Activated T-helper 2 cell treated with anti-CD3 and anti-CD28 coated beads, Interferon-gamma antibody, Interleukin-2, Interleukin-4, amounts not matched to agents 10 μg/mL and 5 μg/mL and 100 μg/mL, durations not matched to agents 14 hours and 24 hours and 36 hours (primary cell): ENCODE results near the gene GSG1L. TPM values are rescaled to one million over a fixed set of nuclear protein-coding genes. Genes with fewer than 3 reads are reported as not detected.

ENCODE experiments used
- DNase-seq: peaks from one replicate; pipeline ENCODE4 v3.0.0; 2021; ENCODE audit warnings: low spot score
- H3K27ac Mint-ChIP-seq: one replicate; pipeline ENCODE4 v1.8.0; 2021; ENCODE audit warnings: mixed read lengths
- H3K27me3 Mint-ChIP-seq: one replicate; pipeline ENCODE4 v1.8.0; 2021; ENCODE audit warnings: low read depth, mixed read lengths
- H3K36me3 Mint-ChIP-seq: one replicate; pipeline ENCODE4 v1.8.0; 2021; ENCODE audit warnings: low read depth, mixed read lengths
- H3K4me1 Mint-ChIP-seq: one replicate; pipeline ENCODE4 v1.8.0; 2021; ENCODE audit warnings: low read depth, mixed read lengths
- H3K4me3 Mint-ChIP-seq: one replicate; pipeline ENCODE4 v1.8.0; 2021; ENCODE audit warnings: low read depth, mild to moderate bottlenecking, moderate library complexity, mixed read lengths
- H3K9me3 Mint-ChIP-seq: one replicate; pipeline ENCODE4 v1.8.0; 2021; ENCODE audit warnings: mixed read lengths
- intact Hi-C: fragments of 100-400 bp; cut with micrococcal nuclease; formaldehyde crosslinking; loops from one replicate; pipeline ENCODE4 v1.15.1; 2023
- total RNA-seq: library from RNA; stranded (reverse); gene quantifications from 2 replicates; pipeline ENCODE4 v1.2.3, GENCODE V29; 2022

The GSG1L gene
- total RNA-seq, 1 donor from 2014 or later, result not detected

- no peaks in the 10 kb centered on the region for H3K9me3 Mint-ChIP-seq
- no peaks in the 10 kb centered on the region for H3K36me3 Mint-ChIP-seq
- no peak overlapping the region for H3K4me3 Mint-ChIP-seq
- H3K4me1 Mint-ChIP-seq, result peaks cover 2% of the 10 kb centered on the region
- no peak overlapping the region for H3K27ac Mint-ChIP-seq
- intact Hi-C loops, result no loop called here
- no peak for DNase-seq
- peaks cover 10% of the 10 kb centered on the region for H3K27me3 Mint-ChIP-seq
Observed at GRCh38 chr16:28013392-28013791, 50.1 kb downstream of the GSG1L start.

GRCh38 chr16:28011971-28012445 is 51.5 kb downstream of the GSG1L start:
- Mint-ChIP-seq H3K27ac (no peak overlapping the region), H3K4me3 (no peak overlapping the region), H3K27me3 (peaks cover 4% of the 10 kb centered on the region), H3K36me3 (no peaks in the 10 kb centered on the region), H3K4me1 (peaks cover 2% of the 10 kb centered on the region), H3K9me3 (no peaks in the 10 kb centered on the region)
- intact Hi-C loops, result no loop called here
- DNase-seq, result no peak

GRCh38 chr16:28011223-28011622 is 52.3 kb downstream of the GSG1L start:
- H3K36me3 Mint-ChIP-seq, result no peaks in the 10 kb centered on the region
- no peaks in the 10 kb centered on the region for H3K9me3 Mint-ChIP-seq
- H3K4me3 Mint-ChIP-seq, result no peak overlapping the region
- DNase-seq, result no peak
- H3K4me1 Mint-ChIP-seq, result peaks cover 2% of the 10 kb centered on the region
- no peak overlapping the region for H3K27ac Mint-ChIP-seq
- intact Hi-C loops, result no loop called here
- H3K27me3 Mint-ChIP-seq, result peaks cover 4% of the 10 kb centered on the region

- no peak overlapping the region for H3K27ac Mint-ChIP-seq
- H3K36me3 Mint-ChIP-seq, result no peaks in the 10 kb centered on the region
- no peak for DNase-seq
- H3K27me3 Mint-ChIP-seq, result peaks cover 4% of the 10 kb centered on the region
- H3K4me1 Mint-ChIP-seq, result peaks cover 2% of the 10 kb centered on the region
- no peaks in the 10 kb centered on the region for H3K9me3 Mint-ChIP-seq
- H3K4me3 Mint-ChIP-seq, result no peak overlapping the region
- intact Hi-C loops, result no loop called here
Observed at GRCh38 chr16:28010671-28011070, 52.8 kb downstream of the GSG1L start.

DNA sequence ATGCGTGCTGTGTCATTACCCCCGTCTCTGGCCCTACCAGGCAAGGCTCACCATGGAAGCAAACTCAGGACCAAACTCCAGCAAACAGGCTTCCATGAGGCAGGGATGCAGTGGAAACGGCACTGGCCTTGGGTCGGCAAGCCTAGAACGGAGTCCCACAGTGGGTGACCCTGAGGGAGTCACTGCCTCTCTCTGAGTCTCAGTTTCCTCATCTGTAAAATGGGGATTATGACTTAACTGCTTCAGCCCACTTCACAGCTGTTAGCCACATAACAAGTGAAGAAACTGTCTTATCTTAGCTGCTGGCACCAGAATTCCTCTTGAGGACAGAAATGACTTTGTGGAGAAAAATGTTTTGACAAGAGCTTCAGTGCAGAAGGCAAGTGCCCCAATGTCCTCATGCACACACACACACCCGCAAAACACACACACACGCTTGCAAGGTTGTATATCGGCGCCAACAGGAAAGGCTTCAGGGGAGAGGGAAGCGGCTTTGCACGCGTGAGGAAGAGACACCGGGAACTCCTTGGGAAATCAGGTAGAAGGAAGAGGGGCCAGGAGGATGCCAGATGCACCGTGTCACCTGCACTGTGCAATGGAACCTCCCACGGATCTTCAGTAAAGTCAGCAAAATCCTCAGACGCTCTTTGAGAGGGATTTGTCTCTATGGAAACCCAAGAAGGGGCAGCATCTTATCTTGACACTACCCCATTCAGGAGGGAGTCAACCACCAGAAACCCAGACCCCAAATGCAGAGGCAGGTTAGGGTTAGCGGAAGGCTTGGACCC is 53.7 kb downstream of the GSG1L start:
- H3K4me3 Mint-ChIP-seq, result no peak overlapping the region
- peaks cover 2% of the 10 kb centered on the region for H3K4me1 Mint-ChIP-seq
- no peaks in the 10 kb centered on the region for H3K9me3 Mint-ChIP-seq
- DNase-seq, result no peak
- no peaks in the 10 kb centered on the region for H3K36me3 Mint-ChIP-seq
- intact Hi-C loops, result no loop called here
- no peak overlapping the region for H3K27ac Mint-ChIP-seq
- H3K27me3 Mint-ChIP-seq, result peaks cover 4% of the 10 kb centered on the region

DNA sequence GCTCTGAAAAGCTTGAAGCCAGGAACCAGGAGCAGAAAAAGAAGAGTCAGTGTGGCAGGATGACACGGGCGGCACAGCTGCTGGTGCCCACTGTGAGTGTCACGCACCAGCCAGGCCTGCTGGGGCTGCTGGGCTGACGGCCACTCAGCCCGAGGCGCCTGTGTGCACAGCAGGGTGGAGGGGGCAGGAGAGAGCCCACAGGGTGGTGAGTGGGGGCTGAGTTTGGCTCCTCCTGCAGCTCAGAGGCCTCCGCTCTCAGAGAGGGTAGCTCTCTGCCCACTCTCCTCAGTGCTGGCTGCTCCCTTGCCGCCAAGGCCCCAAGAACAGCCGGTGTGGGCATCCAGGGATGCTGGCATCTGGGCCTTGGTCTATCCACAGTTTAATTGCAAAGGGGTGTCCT is 59.6 kb downstream of the GSG1L start:
- no peaks in the 10 kb centered on the region for H3K27me3 Mint-ChIP-seq
- H3K36me3 Mint-ChIP-seq, result no peaks in the 10 kb centered on the region

GRCh38 chr16:28003021-28003865 is 60.3 kb downstream of the GSG1L start:
- no peaks in the 10 kb centered on the region for H3K36me3 Mint-ChIP-seq
- H3K9me3 Mint-ChIP-seq, result no peaks in the 10 kb centered on the region
- H3K27me3 Mint-ChIP-seq, result no peaks in the 10 kb centered on the region
- intact Hi-C loops, result no loop called here
- H3K4me1 Mint-ChIP-seq, result no peaks in the 10 kb centered on the region
- DNase-seq, result no peak
- no peak overlapping the region for H3K27ac Mint-ChIP-seq
- H3K4me3 Mint-ChIP-seq, result no peak overlapping the region

More for the DNA sequence above, 59.6 kb downstream of the GSG1L start:
- Mint-ChIP-seq H3K27ac (no peak overlapping the region), H3K9me3 (no peaks in the 10 kb centered on the region), H3K4me3 (no peak overlapping the region), H3K4me1 (no peaks in the 10 kb centered on the region)
- intact Hi-C loops, result no loop called here
- no peak for DNase-seq

- Mint-ChIP-seq H3K4me3 (no peak overlapping the region), H3K4me1 (no peaks in the 10 kb centered on the region), H3K27me3 (no peaks in the 10 kb centered on the region), H3K9me3 (no peaks in the 10 kb centered on the region), H3K27ac (no peak overlapping the region), H3K36me3 (no peaks in the 10 kb centered on the region)
- DNase-seq, result no peak
- intact Hi-C loops, result no loop called here
Observed at GRCh38 chr16:28001642-28002041, 61.9 kb downstream of the GSG1L start.

DNA sequence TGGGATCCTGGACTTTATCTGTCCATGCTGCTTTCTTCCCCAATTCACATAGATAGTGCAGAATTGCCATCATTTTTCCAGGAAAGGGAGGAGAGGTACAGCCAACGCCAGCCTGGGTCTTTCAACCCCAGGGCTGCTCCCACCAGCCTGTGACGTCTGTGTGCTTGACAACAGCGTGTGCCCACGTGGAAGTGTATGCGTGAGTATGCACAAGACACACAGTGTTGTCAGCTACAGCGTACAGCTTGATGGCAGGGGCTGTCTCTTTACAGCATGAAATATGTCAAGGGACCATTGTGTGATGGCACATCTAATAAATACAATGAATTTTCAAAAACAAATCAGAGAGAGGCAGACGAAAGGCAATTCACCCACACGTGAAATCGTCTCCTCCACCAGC is 62.3 kb downstream of the GSG1L start:
- Mint-ChIP-seq H3K4me3 (no peak overlapping the region), H3K4me1 (peaks cover under 1% of the 10 kb centered on the region), H3K9me3 (no peaks in the 10 kb centered on the region), H3K27me3 (no peaks in the 10 kb centered on the region), H3K27ac (no peak overlapping the region), H3K36me3 (no peaks in the 10 kb centered on the region)
- intact Hi-C loops, result no loop called here
- DNase-seq, result no peak

DNA sequence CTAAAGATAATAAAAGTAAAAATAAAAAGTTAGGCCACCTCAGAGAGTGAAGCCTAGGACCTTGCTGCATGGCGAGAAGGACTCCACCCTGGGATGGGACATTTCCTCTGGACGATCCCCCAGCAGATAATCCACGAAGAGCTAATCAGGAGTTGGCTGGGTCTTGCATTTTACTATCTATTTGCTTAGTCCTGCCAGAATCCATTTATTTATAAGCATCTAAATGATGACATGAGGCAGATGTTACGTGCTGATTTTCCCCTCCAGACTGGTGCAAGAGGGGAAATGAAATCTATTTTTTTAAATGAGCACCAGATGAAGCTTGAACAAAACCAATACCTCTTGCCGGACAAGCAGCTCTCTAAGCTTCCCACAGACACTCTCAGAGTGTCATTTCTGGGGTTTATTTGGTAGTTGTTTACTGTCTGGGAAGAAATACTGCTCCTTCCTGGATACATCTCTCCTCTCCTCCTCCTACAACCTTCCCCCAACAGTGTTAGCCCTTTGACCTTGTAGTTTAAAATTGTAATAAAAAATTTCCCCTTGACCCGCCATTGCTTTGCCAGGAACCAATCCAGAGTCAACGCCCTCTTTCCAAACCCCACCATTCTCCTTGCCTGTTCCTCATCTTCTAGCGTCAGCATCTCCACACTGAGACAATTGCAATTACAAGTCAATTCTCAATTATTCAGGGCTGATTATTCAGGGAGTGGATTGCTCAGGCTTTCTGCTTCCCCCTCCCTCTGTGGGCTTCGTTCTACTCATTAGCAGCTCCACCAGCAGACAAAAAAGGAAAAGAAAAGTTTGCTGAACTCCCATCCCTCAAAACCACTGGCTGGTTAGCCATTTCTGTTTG is 63.0 kb downstream of the GSG1L start:
- Mint-ChIP-seq H3K9me3 (no peaks in the 10 kb centered on the region), H3K27me3 (no peaks in the 10 kb centered on the region), H3K27ac (no peak overlapping the region), H3K4me3 (no peak overlapping the region), H3K4me1 (peaks cover 6% of the 10 kb centered on the region), H3K36me3 (no peaks in the 10 kb centered on the region)
- intact Hi-C loops, result no loop called here
- no peak for DNase-seq

- Mint-ChIP-seq H3K36me3 (peaks cover 2% of the 10 kb centered on the region), H3K4me3 (no peak overlapping the region), H3K4me1 (peaks cover 14% of the 10 kb centered on the region), H3K27ac (no peak overlapping the region), H3K9me3 (peaks cover 6% of the 10 kb centered on the region), H3K27me3 (no peaks in the 10 kb centered on the region)
- DNase-seq, result no peak
- intact Hi-C loops, result no loop called here
Observed at GRCh38 chr16:27999687-28000086, 63.8 kb downstream of the GSG1L start.

DNA sequence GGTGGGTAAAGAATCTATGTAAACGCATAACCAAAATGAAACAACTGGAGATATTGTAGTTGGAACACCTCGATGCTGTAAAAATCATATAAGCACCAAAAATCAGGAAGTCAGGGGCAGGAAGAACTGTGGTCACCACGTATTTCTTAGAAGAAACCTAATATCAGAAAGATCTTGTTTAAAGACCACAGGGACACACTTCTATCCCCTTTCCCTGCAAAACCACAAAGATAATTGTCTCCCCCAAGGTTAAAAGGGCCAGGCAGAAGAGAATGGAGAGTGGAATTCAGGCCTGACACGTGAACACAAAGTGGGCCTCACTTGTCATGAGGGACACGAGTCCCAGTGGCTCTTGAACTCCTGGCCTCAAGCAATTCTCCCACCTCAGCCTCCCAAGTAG is 68.1 kb downstream of the GSG1L start:
- Mint-ChIP-seq H3K4me3 (no peak overlapping the region), H3K36me3 (peaks cover 2% of the 10 kb centered on the region), H3K27me3 (no peaks in the 10 kb centered on the region), H3K27ac (no peak overlapping the region), H3K4me1 (peaks cover 21% of the 10 kb centered on the region), H3K9me3 (peaks cover 20% of the 10 kb centered on the region)
- intact Hi-C loops, result no loop called here
- DNase-seq, result peak; percentile 9
